Measurements from ENCODE around the gene GPX3.

DNA sequence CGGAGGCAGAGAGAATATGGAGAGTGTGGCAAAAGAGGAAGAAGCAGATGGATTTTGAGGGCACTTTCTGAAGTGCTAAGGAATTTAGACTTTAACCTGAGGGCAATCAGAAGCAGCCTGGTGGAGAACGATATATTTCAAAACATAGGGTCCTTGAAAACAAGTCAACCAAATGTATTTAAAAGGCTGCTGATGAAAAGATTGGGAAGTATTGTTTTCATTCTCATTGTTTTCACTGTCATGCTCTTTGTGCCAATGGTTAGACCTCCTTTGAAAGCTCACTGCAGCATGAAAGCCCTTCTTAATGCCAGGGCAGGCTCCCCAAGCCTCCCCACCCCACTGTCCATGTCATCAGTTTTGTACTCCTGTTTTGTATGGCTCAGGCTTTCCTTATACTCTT lies 2.5 kb upstream of the GPX3 start:
- no peak for TF ChIP-seq SP1 (IDR thresholded peaks at IDR 0.05)
- no peak for TF ChIP-seq ELF4 (IDR thresholded peaks at IDR 0.05)
- no peak for TF ChIP-seq FOXK2 (IDR thresholded peaks at IDR 0.05)
- TF ChIP-seq TARDBP (IDR thresholded peaks at IDR 0.05) = no peak
- TF ChIP-seq ZNF384 (IDR thresholded peaks at IDR 0.05) = no peak
